GM19240 (cell line): ENCODE data around the gene UNC119.
"Not testable (repeated sequence)": the region's sequence is repeated elsewhere in the genome, so short reads cannot be mapped to it uniquely, and the experiment has no call there.

Source experiments
- DNase-seq: peaks from one replicate; pipeline ENCODE4 v3.0.0; 2011; ENCODE audit warnings: low spot score; ENCODE audit not compliant: insufficient read length

Gene UNC119

DNA sequence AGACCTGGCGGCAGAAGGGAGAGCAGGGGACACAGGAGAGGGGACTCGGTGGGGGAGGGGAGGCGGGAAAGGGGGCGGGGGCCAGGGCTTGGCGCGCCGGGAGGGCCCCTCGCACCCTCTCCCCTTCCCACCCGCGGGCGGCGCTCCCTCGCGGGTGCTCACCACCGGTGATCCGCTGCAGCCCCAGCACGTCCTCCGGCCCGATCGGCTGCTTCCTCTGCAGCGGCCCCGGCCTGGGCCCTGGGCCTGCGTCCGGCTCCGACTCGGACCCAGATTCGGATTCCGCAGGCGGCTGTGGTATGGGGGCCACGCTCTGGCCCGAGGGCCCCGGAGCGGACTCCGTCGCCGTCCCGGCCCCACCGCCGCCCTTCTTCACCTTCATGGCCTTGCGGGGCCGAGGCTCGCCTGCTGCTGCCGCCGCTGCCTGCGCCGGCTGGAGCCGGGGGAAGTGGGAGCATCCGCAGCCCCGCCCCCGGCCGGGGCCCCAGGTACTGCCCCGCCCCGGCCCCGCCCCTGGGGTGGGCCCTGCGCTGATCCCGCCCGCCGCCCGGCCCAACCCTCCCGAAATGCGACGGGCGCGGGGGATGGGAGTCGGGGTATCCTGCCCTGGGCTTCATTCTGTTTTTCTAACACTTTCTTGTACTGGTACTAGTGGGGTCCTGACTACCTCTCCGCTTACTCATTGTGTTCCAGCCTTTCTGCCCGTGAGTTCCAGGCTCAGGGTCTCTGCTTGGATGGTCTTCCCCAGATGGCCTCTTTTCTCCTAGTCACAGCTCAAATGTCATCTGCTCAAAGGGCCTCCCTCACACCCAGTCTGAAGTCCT lies at the start of gene UNC119:
UNC119 (minus strand) TSS at position 449 of the 824 bp plus-strand sequence; CDS start at position 382, 67 bp downstream.
- peak; percentile 81 for DNase-seq

- DNase-seq: peak; percentile 59
These were observed 47.1 kb upstream of the UNC119 start for GRCh38 chr17:28599311-28600184.

GRCh38 chr17:28598799-28599310 lies 46.4 kb upstream of the UNC119 start, which contains the start of gene SPAG5:
Gene SPAG5, minus strand, starts transcription at chr17:28599025. Its CDS starts 79 bp downstream, at chr17:28598946.
- peak; percentile 97 for DNase-seq

GRCh38 chr17:28598389-28598788 lies 46.0 kb upstream of the UNC119 start:
- no peak for DNase-seq

GRCh38 chr17:28597606-28598383 lies 45.4 kb upstream of the UNC119 start:
- DNase-seq: no peak

DNA sequence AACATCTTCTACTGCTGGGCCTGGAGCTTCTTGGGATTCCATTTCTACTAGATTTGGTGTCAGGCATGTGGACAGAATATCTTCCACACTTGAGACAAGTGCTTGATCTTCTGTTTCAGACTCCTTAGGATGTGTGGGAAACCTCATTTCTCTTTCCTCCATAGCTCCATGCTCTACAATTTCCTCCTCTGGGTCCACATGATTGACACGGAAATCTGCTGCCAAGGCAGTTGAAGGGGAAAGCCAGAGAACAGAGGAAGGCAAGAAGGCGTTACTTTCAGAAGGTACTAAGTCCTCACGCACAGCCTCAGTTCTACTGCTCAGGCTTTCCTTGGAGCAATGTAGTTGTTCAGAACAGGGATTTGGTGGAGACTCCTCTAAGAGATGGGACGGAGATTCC lies 39.8 kb upstream of the UNC119 start:
- no peak for DNase-seq

DNA sequence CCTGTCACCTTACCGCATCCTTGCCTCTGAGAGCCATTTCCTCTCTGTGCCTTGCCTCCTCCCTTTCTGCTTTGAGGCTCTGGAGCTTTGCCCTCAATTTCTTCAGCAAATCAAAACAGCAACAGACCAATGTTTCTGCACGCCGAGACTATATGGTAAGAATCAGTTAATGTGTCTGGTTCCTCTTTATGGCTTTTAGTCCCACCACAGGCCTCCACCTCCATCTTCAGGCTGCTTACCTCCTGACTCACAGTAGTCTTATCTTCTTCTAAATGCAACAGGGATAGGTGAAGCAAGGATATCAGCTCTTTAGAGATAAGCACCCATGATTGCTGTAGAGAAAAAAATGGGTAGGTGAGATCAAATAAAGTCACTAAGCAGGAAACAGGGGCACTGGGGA lies 33.4 kb upstream of the UNC119 start:
- DNase-seq: no peak

GRCh38 chr17:28584434-28584833 lies 32.0 kb upstream of the UNC119 start:
- no peak for DNase-seq

GRCh38 chr17:28582513-28582912 lies 30.1 kb upstream of the UNC119 start:
- no peak for DNase-seq

DNA sequence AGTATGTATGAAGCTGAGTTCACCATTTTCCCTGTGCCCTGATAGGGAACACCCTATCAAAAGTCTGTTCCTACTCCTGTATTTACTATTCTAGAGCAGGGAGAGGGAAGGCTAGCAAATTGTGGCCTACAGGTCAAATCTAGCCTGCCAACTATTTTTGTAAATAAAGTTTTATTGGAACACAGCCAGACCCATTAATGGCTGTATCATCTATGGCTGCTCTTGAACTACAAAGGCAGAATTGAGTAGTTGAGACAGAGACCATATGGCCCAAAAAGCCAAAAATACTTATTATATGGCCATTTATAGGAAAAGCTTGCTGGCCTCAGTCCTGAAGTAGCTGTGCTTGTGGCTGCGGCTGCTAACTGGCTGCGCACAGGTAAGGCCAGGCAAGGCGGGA lies 28.5 kb upstream of the UNC119 start:
- DNase-seq: no peak

- DNase-seq: no peak
These were observed 27.1 kb upstream of the UNC119 start for GRCh38 chr17:28579526-28579925.

GRCh38 chr17:28578246-28579195 lies 26.1 kb upstream of the UNC119 start:
- no peak for DNase-seq

DNA sequence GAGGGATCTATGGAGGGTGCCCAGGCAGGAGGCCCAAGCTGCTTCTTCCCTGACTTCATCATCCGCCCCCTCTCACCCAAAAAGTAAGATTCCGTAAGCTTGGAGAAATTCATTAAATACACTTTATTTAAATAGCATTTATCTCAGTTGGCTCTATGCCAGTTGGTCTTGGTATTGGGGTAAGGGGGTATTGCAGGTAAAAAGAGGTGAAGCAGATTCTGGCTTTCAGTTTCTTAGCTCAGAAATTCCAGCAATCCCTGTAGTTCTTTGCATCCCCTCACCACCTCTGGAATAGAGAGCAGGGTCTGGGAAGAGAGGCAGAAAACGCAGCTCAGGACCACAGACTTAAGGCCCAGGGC lies 25.0 kb upstream of the UNC119 start:
- DNase-seq: no peak

GRCh38 chr17:28576758-28577465 lies 24.5 kb upstream of the UNC119 start, which contains the start of gene ALDOC:
Gene ALDOC, minus strand, starts transcription at chr17:28576895. Its CDS starts 1,363 bp downstream, at chr17:28575532.
- DNase-seq: peak; percentile 91

DNA sequence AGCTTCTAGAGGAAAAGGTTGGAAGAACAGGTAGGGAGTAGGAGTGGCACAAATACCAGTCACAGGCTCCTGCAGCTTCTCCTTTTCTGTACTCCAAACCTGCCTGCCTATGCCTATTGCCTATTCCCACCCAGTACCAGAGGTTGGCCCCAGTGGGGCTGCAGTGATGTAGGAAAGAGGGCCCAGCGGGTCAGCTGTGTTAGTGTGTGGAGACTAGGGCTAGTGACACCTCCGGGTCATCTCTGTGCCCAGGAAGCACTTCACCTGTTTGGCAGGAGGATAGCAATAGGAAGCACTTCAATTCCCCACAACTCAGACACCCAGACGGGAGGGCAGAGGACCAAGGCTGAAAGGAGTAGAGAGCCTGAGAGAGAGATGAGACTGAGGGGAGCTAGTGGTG lies 23.6 kb upstream of the UNC119 start:
- DNase-seq: not testable (repeated sequence)

GRCh38 chr17:28575126-28575795 lies 22.8 kb upstream of the UNC119 start:
- DNase-seq: no peak

- DNase-seq: no peak
These were observed 22.1 kb upstream of the UNC119 start for GRCh38 chr17:28574526-28574925.

DNA sequence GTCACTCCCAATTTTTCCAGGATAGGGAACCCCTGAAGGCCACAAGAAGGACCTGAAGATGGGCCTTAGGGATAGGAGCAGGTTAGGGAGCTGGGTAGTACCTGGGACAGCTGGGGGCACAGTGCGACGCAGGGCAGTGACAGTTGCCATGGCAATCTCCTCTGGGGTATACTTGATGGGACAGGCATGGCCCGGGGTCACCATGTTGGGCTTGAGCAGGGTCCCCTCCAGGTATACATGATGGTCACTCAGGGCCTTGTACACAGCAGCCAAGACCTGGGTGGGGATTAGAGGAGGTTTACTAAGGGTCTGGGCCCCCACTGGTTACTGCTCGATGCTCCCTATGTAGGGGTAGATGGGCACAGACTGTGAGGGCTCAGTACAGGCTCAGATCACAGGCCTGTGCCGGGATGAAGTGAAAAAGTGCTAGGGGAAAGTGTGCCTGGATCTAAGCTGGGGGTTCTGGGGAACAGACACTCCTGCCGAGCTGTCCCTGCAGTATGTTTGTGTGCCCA lies 21.6 kb upstream of the UNC119 start:
- no peak for DNase-seq

DNA sequence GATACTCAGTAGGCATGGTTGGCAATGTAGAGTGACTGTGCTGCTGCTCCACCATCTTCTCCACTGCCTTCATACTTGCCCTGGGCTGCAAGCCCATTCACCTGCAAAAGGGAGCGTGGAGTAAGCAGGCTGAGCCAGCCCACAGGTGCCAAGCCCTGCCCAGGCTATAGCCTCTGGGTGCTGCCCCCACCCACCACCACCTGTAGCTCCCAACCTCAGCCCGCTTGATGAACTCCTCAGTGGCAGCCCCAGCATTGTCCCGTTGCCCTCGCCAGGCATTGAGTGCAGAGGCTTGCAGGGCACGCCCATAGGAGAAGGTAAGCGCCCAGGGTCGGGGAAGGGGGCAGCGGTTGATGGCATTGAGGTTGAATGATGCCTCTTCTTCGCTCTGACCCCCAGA lies 21.1 kb upstream of the UNC119 start:
- no peak for DNase-seq
